Hematopoietic multipotent progenitor cell treated with erythropoietin and hydrocortisone succinate and interleukin-3 and kit ligand, for 8 days (in vitro differentiated cells): ENCODE results near the gene SLC6A12.

ENCODE experiments used
- DNase-seq: peaks from one replicate; pipeline ENCODE4 v3.0.0-alpha.2; 2015

The SLC6A12 gene

GRCh38 chr12:212715-213526 is 1.0 kb downstream of the SLC6A12 start:
- no peak for DNase-seq

GRCh38 chr12:212415-212714 is 1.6 kb downstream of the SLC6A12 start:
- DNase-seq = no peak

- no peak for DNase-seq
Observed at GRCh38 chr12:211639-212414, 2.1 kb downstream of the SLC6A12 start.

GRCh38 chr12:211142-211465 is 2.9 kb downstream of the SLC6A12 start:
- DNase-seq = no peak

- DNase-seq = no peak
Observed at GRCh38 chr12:210277-211141, 3.4 kb downstream of the SLC6A12 start.

- DNase-seq = no peak
Observed at GRCh38 chr12:209851-210250, 4.1 kb downstream of the SLC6A12 start.

GRCh38 chr12:209246-209645 is 4.7 kb downstream of the SLC6A12 start:
- DNase-seq = no peak

GRCh38 chr12:208813-209212 is 5.1 kb downstream of the SLC6A12 start:
- DNase-seq = no peak

GRCh38 chr12:207804-208203 is 6.2 kb downstream of the SLC6A12 start:
- DNase-seq = no peak

GRCh38 chr12:206746-207440 is 7.1 kb downstream of the SLC6A12 start:
- DNase-seq = no peak

- DNase-seq = no peak
Observed at GRCh38 chr12:205026-205425, 8.9 kb downstream of the SLC6A12 start.

- no peak for DNase-seq
Observed at GRCh38 chr12:204261-204678, 9.7 kb downstream of the SLC6A12 start.

GRCh38 chr12:203462-204260 is 10.3 kb downstream of the SLC6A12 start:
- DNase-seq = no peak

- no peak for DNase-seq
Observed at GRCh38 chr12:203074-203461, 10.9 kb downstream of the SLC6A12 start.

GRCh38 chr12:202081-202731 is 11.8 kb downstream of the SLC6A12 start:
- DNase-seq = no peak

- no peak for DNase-seq
Observed at GRCh38 chr12:201361-201760, 12.6 kb downstream of the SLC6A12 start.

GRCh38 chr12:198705-199104 is 15.3 kb downstream of the SLC6A12 start:
- DNase-seq = no peak

GRCh38 chr12:197911-198695 is 15.9 kb downstream of the SLC6A12 start:
- no peak for DNase-seq

- no peak for DNase-seq
Observed at GRCh38 chr12:197347-197746, 16.6 kb downstream of the SLC6A12 start.

GRCh38 chr12:196436-196835 is 17.5 kb downstream of the SLC6A12 start:
- no peak for DNase-seq

- DNase-seq = no peak
Observed at GRCh38 chr12:195951-196350, 18.0 kb downstream of the SLC6A12 start.
